Kidney epithelial cell (primary cell): ENCODE data around the gene C3AR1. TPM values are rescaled to one million over a fixed set of nuclear protein-coding genes. Genes with fewer than 3 reads are reported as not detected.

ENCODE experiments used
- DNase-seq: peaks from one replicate; pipeline ENCODE4 v3.0.0-alpha.2; 2010; ENCODE audit warnings: low read depth
- H3K27me3 ChIP-seq: 2 replicates; pipeline ENCODE4 v1.6.0; 2011; ENCODE audit warnings: low read length; ENCODE audit not compliant: control insufficient read depth, insufficient read depth
- H3K36me3 ChIP-seq: 2 replicates; pipeline ENCODE4 v1.5.1; 2011; ENCODE audit warnings: low read length; ENCODE audit not compliant: control insufficient read depth, insufficient read depth
- H3K4me3 ChIP-seq: 2 replicates; pipeline ENCODE4 v1.5.1; 2011; ENCODE audit warnings: low read depth, mild to moderate bottlenecking, control low read depth, low read length
- CTCF ChIP-seq: IDR thresholded peaks from 2 replicates; pipeline ENCODE4 v1.5.1; 2011; ENCODE audit warnings: mild to moderate bottlenecking, moderate library complexity, low read length, control low read depth, inconsistent platforms; ENCODE audit not compliant: insufficient read depth, poor library complexity, severe bottlenecking
- total RNA-seq: library from RNA; depleted of rRNA; stranded (reverse); fragments of >200 nt; gene quantifications from 2 replicates; pipeline ENCODE4 v1.2.3, GENCODE V29; 2015

The C3AR1 gene
- total RNA-seq, 1 donor from 2014 or later: 0.04 TPM

GRCh38 chr12:8069582-8069981 lies 3.4 kb upstream of the C3AR1 start:
- TF ChIP-seq CTCF: no peak
- no peak overlapping the region for H3K4me3 ChIP-seq
- H3K36me3 ChIP-seq: no peaks in the 10 kb centered on the region
- DNase-seq: no peak
- no peaks in the 10 kb centered on the region for H3K27me3 ChIP-seq

- Histone ChIP-seq H3K36me3 (no peaks in the 10 kb centered on the region), H3K27me3 (no peaks in the 10 kb centered on the region), H3K4me3 (no peak overlapping the region)
- DNase-seq: no peak
- no peak for TF ChIP-seq CTCF
Measured at GRCh38 chr12:8064131-8064530, 2.0 kb downstream of the C3AR1 start.

DNA sequence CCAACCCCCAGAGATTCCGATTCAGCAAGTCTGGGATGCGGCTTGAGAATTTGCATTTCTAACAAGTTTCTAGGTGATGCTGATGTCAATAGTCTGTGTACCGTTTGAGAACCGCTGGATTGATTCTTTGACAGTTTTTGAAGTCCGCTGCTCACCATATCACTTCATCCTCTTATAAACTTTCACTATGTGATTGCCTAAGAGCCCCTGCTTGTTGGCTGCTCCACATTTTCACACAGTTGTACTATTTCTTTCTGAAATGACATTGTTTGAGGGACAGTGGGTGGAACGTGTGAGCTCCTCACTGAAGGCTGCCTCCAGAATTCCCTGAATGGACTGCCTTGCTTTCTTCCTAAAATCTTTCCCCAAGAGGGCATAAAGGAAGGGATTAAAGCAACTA lies 7.7 kb downstream of the C3AR1 start:
- no peak for DNase-seq
- Histone ChIP-seq H3K27me3 (no peaks in the 10 kb centered on the region), H3K36me3 (peaks cover 4% of the 10 kb centered on the region), H3K4me3 (no peak overlapping the region)
- no peak for TF ChIP-seq CTCF

DNA sequence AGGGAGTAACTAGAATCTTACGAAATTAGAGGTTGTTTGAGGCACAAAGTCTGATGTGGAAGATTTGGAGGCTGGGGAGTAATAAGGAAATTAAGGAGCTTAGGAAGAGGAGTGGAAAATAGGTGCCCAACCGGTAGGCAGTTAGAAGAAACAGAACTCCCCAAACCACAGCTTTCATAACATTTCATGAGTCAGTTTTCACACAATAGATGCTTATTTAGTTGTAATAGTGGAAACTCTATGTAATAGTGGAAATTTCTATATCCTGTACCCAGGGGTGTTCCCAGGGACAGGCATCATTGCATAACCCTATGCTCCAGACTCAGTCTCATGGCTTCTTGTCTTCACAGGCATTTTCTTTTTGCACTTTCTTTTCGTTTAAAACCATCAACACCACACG lies 8.3 kb downstream of the C3AR1 start:
- Histone ChIP-seq H3K27me3 (no peaks in the 10 kb centered on the region), H3K36me3 (peaks cover 4% of the 10 kb centered on the region), H3K4me3 (no peak overlapping the region)
- DNase-seq: no peak
- TF ChIP-seq CTCF: no peak

- no peak for TF ChIP-seq CTCF
- no peak for DNase-seq
- H3K27me3 ChIP-seq: no peaks in the 10 kb centered on the region
- H3K4me3 ChIP-seq: no peak overlapping the region
- peaks cover 4% of the 10 kb centered on the region for H3K36me3 ChIP-seq
Measured at GRCh38 chr12:8057306-8057705, 8.9 kb downstream of the C3AR1 start.

- DNase-seq: no peak
- no peak overlapping the region for H3K4me3 ChIP-seq
- H3K27me3 ChIP-seq: no peaks in the 10 kb centered on the region
- H3K36me3 ChIP-seq: peaks cover 4% of the 10 kb centered on the region
- no peak for TF ChIP-seq CTCF
Measured at GRCh38 chr12:8054816-8055215, 11.3 kb downstream of the C3AR1 start.
